ENCODE results near the gene CCDC122.

GRCh38 chr13:43861863-43862262, 17.7 kb downstream of the CCDC122 start:
- no peak for TF ChIP-seq CTCF (IDR thresholded peaks at IDR 0.05)
- TF ChIP-seq POLR2AphosphoS5 (IDR thresholded peaks at IDR 0.05) = no peak
- no peak for TF ChIP-seq POLR2A (IDR thresholded peaks at IDR 0.05)
- TF ChIP-seq EP300 (IDR thresholded peaks at IDR 0.05) = no peak
